ENCODE measurements around the gene GATB.
A peak's percentile ranks its signal among the peaks of the same experiment; 100 is the strongest.

Gene GATB

DNA sequence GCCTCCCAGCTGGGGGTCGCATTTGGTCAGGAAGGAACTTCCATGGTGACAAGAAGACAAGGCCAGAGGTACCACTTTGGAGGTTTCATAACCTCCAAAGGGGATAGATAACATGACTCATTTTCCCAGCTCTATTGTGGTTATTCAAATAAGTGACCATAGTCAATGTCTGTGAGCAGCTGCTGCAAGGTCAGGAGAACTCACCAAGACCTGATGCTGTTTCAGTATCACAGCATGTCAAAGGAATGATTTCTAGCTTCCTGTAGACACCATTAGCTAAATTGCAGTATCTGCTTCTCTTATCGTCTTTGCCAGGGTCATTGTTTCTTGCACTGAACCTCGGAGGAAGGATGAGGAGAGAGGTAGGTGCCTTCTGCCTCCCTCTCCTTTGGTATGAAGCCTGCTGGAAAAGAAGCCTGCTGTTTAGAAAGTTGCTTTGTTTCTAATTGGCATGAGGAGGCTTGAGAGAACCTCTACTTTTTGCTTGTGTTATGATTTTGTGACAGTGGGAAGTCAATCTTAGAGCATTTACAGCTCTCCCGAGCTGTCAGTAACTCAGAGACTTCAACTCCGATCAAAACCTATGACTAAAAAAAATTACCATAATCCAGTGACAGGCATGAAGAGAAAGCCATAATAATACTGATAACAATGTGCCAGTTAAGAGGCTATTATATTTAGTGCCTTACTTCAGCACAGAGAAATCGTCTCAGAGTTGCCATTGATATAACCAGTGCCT lies 38.0 kb upstream of the GATB start:
- no peak overlapping the region for H3K4me3 Mint-ChIP-seq
- ATAC-seq (replicated peaks; ENCODE audit: extremely low read depth, poor library complexity, severe bottlenecking) (no peak), DNase-seq (ENCODE audit: low spot score in 2 of 2) (no peak)
- H3K27me3 Mint-ChIP-seq: peaks cover 10% of the 10 kb centered on the region
- no peak overlapping the region for H3K27ac Mint-ChIP-seq (ENCODE audit: low read depth)
- H3K4me1 Mint-ChIP-seq: no peaks in the 10 kb centered on the region
- no peaks in the 10 kb centered on the region for H3K36me3 Mint-ChIP-seq (ENCODE audit: insufficient read depth)
- no peaks in the 10 kb centered on the region for H3K9me3 Mint-ChIP-seq

DNA sequence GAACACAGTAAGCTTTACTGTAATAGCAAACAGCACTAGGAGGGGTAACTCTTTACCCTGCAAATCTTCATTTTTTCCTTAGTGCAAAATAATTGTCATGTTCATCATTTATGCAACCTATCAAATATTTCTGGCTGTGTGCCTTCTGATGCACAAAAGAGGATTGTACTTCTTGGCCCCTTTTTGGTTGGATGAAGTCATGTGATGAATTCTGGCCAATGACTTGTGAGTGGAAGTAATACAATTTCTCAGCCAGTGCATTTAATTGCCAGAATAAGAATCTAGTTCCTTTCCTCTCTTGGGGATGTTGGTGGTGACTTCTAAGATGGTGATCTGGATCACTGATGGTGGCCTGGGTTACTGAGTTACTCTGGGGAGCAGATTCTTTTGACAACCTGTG lies 37.0 kb upstream of the GATB start:
- Mint-ChIP-seq H3K27me3 (peaks cover 19% of the 10 kb centered on the region), H3K4me3 (no peak overlapping the region), H3K36me3 (ENCODE audit: insufficient read depth) (no peaks in the 10 kb centered on the region), H3K9me3 (no peaks in the 10 kb centered on the region), H3K27ac (ENCODE audit: low read depth) (no peak overlapping the region), H3K4me1 (no peaks in the 10 kb centered on the region)
- no peak for ATAC-seq (replicated peaks; ENCODE audit: extremely low read depth, poor library complexity, severe bottlenecking)
- no peak for DNase-seq (ENCODE audit: low spot score in 2 of 2)

DNA sequence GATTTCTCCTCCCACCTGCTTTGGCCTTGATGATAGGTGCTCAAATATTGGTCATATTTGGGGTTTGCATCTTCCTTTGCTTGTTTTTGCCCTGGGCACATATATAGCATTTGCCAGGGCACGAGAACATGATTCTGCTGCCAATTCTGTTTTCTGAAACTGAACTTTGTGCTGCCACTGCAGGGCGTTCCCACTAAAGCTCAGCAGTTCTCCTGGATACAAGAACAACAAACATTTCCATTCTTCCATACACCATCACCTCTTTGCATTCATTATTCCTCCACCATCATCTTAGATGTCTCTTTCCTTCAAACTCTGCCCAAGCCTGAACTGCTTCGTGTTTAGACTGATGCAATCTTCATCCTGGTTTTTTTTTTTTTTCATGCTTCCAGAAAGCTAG lies 36.3 kb upstream of the GATB start:
- Mint-ChIP-seq H3K27ac (ENCODE audit: low read depth) (no peak overlapping the region), H3K36me3 (ENCODE audit: insufficient read depth) (no peaks in the 10 kb centered on the region), H3K4me3 (no peak overlapping the region), H3K9me3 (no peaks in the 10 kb centered on the region), H3K4me1 (no peaks in the 10 kb centered on the region), H3K27me3 (peaks cover 22% of the 10 kb centered on the region)
- DNase-seq (ENCODE audit: low spot score in 2 of 2): no peak
- no peak for ATAC-seq (replicated peaks; ENCODE audit: extremely low read depth, poor library complexity, severe bottlenecking)

DNA sequence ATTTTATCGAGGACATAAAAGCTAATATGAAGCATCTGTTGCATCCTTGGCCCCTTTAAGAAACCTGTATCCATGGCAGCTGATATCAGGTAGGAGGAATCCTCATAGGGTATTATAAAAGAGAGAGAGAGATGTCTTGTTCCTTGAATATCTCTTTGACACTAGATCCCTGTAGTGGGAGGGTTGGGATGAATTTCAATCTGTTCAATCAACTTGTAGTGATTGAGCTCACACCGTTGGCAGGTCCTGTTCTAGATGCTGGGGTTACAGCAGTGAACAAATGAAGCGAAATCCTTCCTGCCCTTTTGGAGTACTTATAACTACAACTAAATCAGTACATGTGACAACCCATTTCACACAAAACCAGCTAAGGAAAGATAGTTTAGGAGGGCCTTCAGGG lies 35.3 kb upstream of the GATB start:
- Mint-ChIP-seq H3K27me3 (peaks cover 32% of the 10 kb centered on the region), H3K27ac (ENCODE audit: low read depth) (no peak overlapping the region), H3K36me3 (ENCODE audit: insufficient read depth) (no peaks in the 10 kb centered on the region), H3K4me3 (no peak overlapping the region), H3K9me3 (no peaks in the 10 kb centered on the region), H3K4me1 (no peaks in the 10 kb centered on the region)
- no peak for DNase-seq (ENCODE audit: low spot score in 2 of 2)
- no peak for ATAC-seq (replicated peaks; ENCODE audit: extremely low read depth, poor library complexity, severe bottlenecking)

DNA sequence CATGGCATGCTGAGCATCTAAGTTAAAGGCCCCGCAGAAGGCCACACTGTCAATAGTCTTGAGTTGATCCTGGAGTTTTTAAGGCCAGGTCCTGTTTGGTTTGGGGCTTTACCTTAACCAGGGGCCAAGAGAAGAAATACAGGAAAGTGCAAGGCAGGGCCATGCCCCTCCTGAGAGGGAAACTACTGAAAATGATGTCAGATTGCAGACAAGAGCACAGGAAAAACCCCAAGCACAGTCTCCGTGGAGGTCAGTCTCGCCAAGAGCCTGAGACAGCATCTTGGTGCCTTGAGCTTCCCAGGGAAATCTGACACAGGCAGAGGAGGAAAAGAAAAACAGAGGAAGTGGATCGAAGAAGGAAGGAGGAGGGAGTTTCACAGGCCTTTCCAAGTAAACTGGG lies 32.2 kb upstream of the GATB start:
- ATAC-seq (replicated peaks; ENCODE audit: extremely low read depth, poor library complexity, severe bottlenecking) (no peak), DNase-seq (ENCODE audit: low spot score in 2 of 2) (no peak)
- H3K36me3 Mint-ChIP-seq (ENCODE audit: insufficient read depth): no peaks in the 10 kb centered on the region
- H3K4me3 Mint-ChIP-seq: no peak overlapping the region
- peaks cover 37% of the 10 kb centered on the region for H3K27me3 Mint-ChIP-seq
- peak overlapping the region; percentile 5 for H3K27ac Mint-ChIP-seq (ENCODE audit: low read depth)
- no peaks in the 10 kb centered on the region for H3K9me3 Mint-ChIP-seq
- H3K4me1 Mint-ChIP-seq: no peaks in the 10 kb centered on the region

DNA sequence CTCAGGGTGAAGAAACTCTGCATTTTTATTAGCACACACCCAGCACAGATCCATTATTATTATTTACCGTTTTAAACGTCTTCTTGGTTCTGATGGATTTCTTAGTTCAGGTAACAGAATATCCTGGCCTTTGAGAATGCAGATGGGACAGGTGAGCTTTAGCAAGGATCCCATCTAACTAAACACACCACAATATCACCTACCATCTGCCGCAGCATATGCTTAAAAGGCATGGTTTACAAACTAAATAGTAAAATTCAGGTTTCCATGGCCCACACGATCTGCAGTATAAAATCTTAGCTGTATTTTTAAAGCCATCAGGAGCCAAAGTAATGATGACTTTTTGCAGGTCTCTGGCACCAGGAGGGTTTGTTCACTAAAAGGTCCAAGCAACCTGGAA lies 31.7 kb upstream of the GATB start:
- H3K4me3 Mint-ChIP-seq: no peak overlapping the region
- H3K36me3 Mint-ChIP-seq (ENCODE audit: insufficient read depth): no peaks in the 10 kb centered on the region
- no peaks in the 10 kb centered on the region for H3K4me1 Mint-ChIP-seq
- no peak overlapping the region for H3K27ac Mint-ChIP-seq (ENCODE audit: low read depth)
- peaks cover 37% of the 10 kb centered on the region for H3K27me3 Mint-ChIP-seq
- no peak for ATAC-seq (replicated peaks; ENCODE audit: extremely low read depth, poor library complexity, severe bottlenecking)
- no peaks in the 10 kb centered on the region for H3K9me3 Mint-ChIP-seq
- no peak for DNase-seq (ENCODE audit: low spot score in 2 of 2)

DNA sequence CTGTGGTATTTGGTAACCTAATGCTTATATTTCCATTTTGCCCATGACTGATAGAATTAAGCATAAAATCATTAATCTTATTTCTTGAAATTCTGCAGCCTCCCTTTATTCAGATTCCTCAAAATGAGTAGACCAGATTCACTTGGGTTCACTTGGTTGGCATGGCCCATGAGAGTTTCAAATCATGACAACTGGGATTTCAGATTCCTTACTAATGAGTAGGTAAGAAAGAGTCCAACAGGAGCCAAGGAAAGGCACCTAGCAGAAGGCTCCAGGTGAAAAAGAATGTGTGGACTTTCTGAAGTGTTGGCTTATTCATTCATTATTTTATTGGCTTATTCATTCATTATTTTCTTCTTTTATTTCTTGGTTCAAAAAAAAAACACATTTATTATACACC lies 27.2 kb upstream of the GATB start:
- ATAC-seq (replicated peaks; ENCODE audit: extremely low read depth, poor library complexity, severe bottlenecking): no peak
- Mint-ChIP-seq H3K9me3 (no peaks in the 10 kb centered on the region), H3K27ac (ENCODE audit: low read depth) (no peak overlapping the region), H3K4me1 (no peaks in the 10 kb centered on the region), H3K36me3 (ENCODE audit: insufficient read depth) (no peaks in the 10 kb centered on the region), H3K4me3 (no peak overlapping the region), H3K27me3 (peaks cover 53% of the 10 kb centered on the region)
- DNase-seq (ENCODE audit: low spot score in 2 of 2): no peak

DNA sequence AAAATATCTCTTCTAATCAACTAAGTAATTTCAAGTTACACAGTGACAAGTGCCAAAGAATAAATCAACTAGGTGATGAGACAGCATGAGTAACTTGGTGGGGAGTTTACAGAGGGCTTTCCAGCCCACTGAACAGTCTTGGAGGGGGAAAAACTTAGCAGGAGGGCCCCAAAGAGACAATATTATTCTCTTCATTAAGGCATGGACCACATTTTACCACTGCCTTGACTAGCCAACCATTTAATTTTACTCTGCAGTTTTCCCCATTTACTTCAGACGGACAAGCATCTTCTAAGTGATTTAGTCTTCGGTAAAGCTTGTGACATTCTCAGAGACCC lies 25.3 kb upstream of the GATB start:
- H3K4me1 Mint-ChIP-seq: no peaks in the 10 kb centered on the region
- no peaks in the 10 kb centered on the region for H3K9me3 Mint-ChIP-seq
- no peak for DNase-seq (ENCODE audit: low spot score in 2 of 2)
- peaks cover 57% of the 10 kb centered on the region for H3K27me3 Mint-ChIP-seq
- H3K4me3 Mint-ChIP-seq: no peak overlapping the region
- H3K27ac Mint-ChIP-seq (ENCODE audit: low read depth): no peak overlapping the region
- no peaks in the 10 kb centered on the region for H3K36me3 Mint-ChIP-seq (ENCODE audit: insufficient read depth)
- no peak for ATAC-seq (replicated peaks; ENCODE audit: extremely low read depth, poor library complexity, severe bottlenecking)

DNA sequence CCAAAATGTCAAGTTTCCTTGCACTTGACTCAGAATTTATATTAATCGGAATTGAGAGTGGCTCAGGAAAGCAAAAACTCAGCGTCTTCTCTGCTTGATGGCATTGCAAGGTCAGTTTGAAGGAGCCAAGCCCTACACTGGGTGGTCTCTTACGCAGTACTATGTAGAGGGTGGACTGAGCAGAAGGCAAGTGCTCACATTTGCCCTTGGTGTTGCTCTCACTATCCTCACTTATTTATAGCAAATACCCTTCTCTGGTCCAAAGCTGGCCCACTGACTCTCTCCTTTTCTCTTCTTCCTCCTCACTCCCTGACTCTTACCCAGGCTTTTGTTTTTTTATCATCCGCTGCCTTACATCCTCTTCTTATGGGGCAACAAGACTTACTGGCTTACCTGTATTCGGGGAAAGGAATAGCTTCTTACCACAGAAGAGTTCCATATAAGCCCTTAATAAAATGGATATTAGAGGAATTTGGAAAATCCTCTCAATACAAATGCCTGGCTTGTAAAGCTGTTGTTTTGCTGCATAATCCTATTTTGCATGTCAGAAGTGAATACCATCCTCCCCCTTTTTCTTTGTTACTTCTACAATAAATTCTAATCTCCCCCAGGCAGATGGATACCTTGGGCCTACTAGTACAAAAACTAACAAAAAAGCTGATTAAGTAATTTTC lies 24.8 kb upstream of the GATB start:
- Mint-ChIP-seq H3K27me3 (peaks cover 57% of the 10 kb centered on the region), H3K9me3 (no peaks in the 10 kb centered on the region), H3K36me3 (ENCODE audit: insufficient read depth) (no peaks in the 10 kb centered on the region), H3K4me1 (no peaks in the 10 kb centered on the region), H3K27ac (ENCODE audit: low read depth) (no peak overlapping the region), H3K4me3 (no peak overlapping the region)
- ATAC-seq (replicated peaks; ENCODE audit: extremely low read depth, poor library complexity, severe bottlenecking) (no peak), DNase-seq (ENCODE audit: low spot score in 2 of 2) (no peak)

DNA sequence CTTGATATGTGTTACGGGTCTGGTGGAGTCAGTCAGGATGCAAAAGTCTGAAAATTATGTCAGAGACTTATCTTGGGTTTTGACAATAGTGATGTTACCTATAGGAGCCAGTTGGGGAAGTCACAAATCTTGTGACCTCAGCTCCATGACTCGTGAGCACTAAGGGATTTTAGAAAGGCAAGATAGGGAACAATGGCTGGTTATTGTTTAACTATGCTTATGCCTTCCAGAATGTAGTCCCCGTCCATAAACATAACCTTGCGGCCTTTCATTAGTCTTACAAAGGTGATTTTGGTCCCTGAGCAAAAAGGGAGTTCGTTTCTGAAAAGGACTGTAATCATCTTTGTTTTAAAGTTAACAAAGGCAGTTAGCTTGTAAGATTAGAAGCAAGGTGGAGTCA lies 23.9 kb upstream of the GATB start:
- Mint-ChIP-seq H3K4me1 (no peaks in the 10 kb centered on the region), H3K27me3 (peaks cover 60% of the 10 kb centered on the region), H3K9me3 (no peaks in the 10 kb centered on the region), H3K36me3 (ENCODE audit: insufficient read depth) (no peaks in the 10 kb centered on the region), H3K27ac (ENCODE audit: low read depth) (no peak overlapping the region), H3K4me3 (no peak overlapping the region)
- ATAC-seq (replicated peaks; ENCODE audit: extremely low read depth, poor library complexity, severe bottlenecking) (no peak), DNase-seq (ENCODE audit: low spot score in 2 of 2) (no peak)

DNA sequence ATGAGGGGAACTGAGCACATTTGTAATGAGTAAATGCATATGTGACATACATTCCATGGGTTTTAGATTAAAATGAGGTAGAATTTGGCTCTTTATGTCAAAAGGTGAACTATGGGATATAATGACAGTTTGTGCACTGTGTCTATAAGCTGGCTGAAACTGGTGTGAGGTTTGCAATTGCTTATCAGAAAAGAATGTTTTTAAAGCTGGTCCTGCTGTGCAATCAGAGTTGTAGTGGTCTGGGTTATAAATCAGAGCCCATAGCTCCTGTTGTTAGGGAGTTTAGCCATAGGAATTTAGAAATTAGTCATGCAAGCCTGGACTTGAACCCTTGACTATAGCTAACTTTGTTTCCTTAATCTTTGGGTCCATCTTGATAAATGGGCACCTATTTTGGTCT lies 23.1 kb upstream of the GATB start:
- H3K27ac Mint-ChIP-seq (ENCODE audit: low read depth): no peak overlapping the region
- ATAC-seq (replicated peaks; ENCODE audit: extremely low read depth, poor library complexity, severe bottlenecking) (no peak), DNase-seq (ENCODE audit: low spot score in 2 of 2) (no peak)
- no peaks in the 10 kb centered on the region for H3K9me3 Mint-ChIP-seq
- H3K4me1 Mint-ChIP-seq: no peaks in the 10 kb centered on the region
- peaks cover 60% of the 10 kb centered on the region for H3K27me3 Mint-ChIP-seq
- H3K36me3 Mint-ChIP-seq (ENCODE audit: insufficient read depth): no peaks in the 10 kb centered on the region
- H3K4me3 Mint-ChIP-seq: no peak overlapping the region

DNA sequence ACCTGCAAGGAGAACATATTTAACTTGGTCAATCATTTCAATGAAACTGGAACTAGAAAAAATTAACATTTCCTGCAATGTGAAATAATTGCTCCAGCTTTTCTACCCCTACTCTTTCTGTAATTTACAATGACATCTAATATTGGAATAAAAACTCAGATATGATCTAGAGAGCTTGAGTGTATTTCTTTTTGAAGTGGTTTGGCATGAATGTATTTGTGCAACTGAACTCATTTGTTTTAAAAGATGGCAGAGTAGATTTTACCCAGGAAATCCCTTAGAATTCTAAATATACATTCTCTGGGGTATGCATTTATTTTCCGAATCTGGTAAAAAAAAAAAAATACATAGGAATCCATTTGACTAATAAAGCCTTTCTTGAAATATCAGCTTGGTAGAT lies 21.5 kb upstream of the GATB start:
- Mint-ChIP-seq H3K27ac (ENCODE audit: low read depth) (no peak overlapping the region), H3K4me1 (no peaks in the 10 kb centered on the region), H3K27me3 (peaks cover 63% of the 10 kb centered on the region)

DNA sequence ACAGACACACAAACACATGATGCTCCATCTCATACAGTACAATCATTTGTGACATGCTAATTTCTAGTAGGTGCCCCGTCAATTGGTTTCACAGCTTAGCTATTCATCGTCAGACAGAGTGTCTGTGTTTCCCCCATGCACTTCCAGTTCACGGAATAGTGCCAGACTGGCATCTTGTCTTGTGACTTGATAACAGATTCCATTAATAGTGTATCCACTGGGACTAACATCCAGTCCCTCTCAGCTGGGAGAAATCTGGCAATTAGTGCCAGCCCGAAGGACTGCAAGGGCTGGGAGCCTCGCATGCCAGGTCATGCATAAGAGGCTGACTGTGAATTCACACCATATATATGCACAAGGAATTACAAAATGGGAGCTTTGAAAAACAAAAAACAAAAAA lies 20.2 kb upstream of the GATB start:
- Mint-ChIP-seq H3K4me3 (no peak overlapping the region), H3K27ac (ENCODE audit: low read depth) (no peak overlapping the region), H3K4me1 (no peaks in the 10 kb centered on the region), H3K9me3 (no peaks in the 10 kb centered on the region), H3K36me3 (ENCODE audit: insufficient read depth) (no peaks in the 10 kb centered on the region), H3K27me3 (peaks cover 73% of the 10 kb centered on the region)
- ATAC-seq (replicated peaks; ENCODE audit: extremely low read depth, poor library complexity, severe bottlenecking) (no peak), DNase-seq (ENCODE audit: low spot score in 2 of 2) (no peak)

More for the DNA sequence above, 21.5 kb upstream of the GATB start:
- Mint-ChIP-seq H3K36me3 (ENCODE audit: insufficient read depth) (no peaks in the 10 kb centered on the region), H3K4me3 (no peak overlapping the region), H3K9me3 (no peaks in the 10 kb centered on the region)
- no peak for DNase-seq (ENCODE audit: low spot score in 2 of 2)
- no peak for ATAC-seq (replicated peaks; ENCODE audit: extremely low read depth, poor library complexity, severe bottlenecking)

Data from central memory CD8-positive, alpha-beta T cell (primary cell).